ENCODE results near the gene MCOLN1. TPM values are rescaled to one million over a fixed set of nuclear protein-coding genes. Genes with fewer than 3 reads are reported as not detected.

The MCOLN1 gene
- polyA plus RNA-seq, 3 donors = 32.8 to 133 (median 34.3) TPM

- peaks cover 0 to 5% of the 10 kb centered on the region in 2 donors for H3K4me1 ChIP-seq (ENCODE audit: control insufficient read depth in 1 of 2, insufficient read depth in 2 of 2, low read length in 2 of 2)
- no peak overlapping the region for H2AFZ ChIP-seq (ENCODE audit: insufficient read depth, low read depth, low read length, poor library complexity, severe bottlenecking)
- H3K79me2 ChIP-seq (ENCODE audit: insufficient read depth, low read length) = no peaks in the 10 kb centered on the region
- H3K4me3 ChIP-seq (replicated peaks in 1 of 3; ENCODE audit: low read depth in 2 of 3, low read length in 3 of 3) = no peak overlapping the region
- DNase-seq = no peak
- peaks cover 9% of the 10 kb centered on the region for H3K4me1 Mint-ChIP-seq
- no peak overlapping the region for H3K27ac Mint-ChIP-seq
- no peaks in the 10 kb centered on the region for H3K9me3 ChIP-seq (replicated peaks in 1 of 2; ENCODE audit: control insufficient read depth in 1 of 2, insufficient read depth in 1 of 2, low read length in 2 of 2)
- peaks cover 80 to 96% of the 10 kb centered on the region in 2 donors for H3K36me3 Mint-ChIP-seq
- WGBS (ENCODE audit: insufficient coverage) = 98% methylated on average over 47 of the region's 54 CpGs
- no peaks in the 10 kb centered on the region for H3K27me3 ChIP-seq (ENCODE audit: control insufficient read depth in 2 of 2, insufficient read depth in 2 of 2, low read length in 2 of 2)
- H3K27ac ChIP-seq (ENCODE audit: low read depth in 1 of 2, low read length in 2 of 2) = no peak overlapping the region
- H3K4me3 Mint-ChIP-seq = no peak overlapping the region
- intact Hi-C loops (cut with micrococcal nuclease) = no loop called here
- peaks cover 0 to 3% (median 0%) of the 10 kb centered on the region in 7 donors for H3K9me3 Mint-ChIP-seq
- TF ChIP-seq, protein P1, sequence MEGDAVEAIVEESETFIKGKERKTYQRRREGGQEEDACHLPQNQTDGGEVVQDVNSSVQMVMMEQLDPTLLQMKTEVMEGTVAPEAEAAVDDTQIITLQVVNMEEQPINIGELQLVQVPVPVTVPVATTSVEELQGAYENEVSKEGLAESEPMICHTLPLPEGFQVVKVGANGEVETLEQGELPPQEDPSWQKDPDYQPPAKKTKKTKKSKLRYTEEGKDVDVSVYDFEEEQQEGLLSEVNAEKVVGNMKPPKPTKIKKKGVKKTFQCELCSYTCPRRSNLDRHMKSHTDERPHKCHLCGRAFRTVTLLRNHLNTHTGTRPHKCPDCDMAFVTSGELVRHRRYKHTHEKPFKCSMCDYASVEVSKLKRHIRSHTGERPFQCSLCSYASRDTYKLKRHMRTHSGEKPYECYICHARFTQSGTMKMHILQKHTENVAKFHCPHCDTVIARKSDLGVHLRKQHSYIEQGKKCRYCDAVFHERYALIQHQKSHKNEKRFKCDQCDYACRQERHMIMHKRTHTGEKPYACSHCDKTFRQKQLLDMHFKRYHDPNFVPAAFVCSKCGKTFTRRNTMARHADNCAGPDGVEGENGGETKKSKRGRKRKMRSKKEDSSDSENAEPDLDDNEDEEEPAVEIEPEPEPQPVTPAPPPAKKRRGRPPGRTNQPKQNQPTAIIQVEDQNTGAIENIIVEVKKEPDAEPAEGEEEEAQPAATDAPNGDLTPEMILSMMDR (IDR thresholded peaks at IDR 0.05) = no peak
- no peak overlapping the region for H3K9ac ChIP-seq (ENCODE audit: insufficient read depth, low read length, poor library complexity, severe bottlenecking)
- no peak overlapping the region for H3K4me2 ChIP-seq (replicated peaks; ENCODE audit: extremely low read depth, low read length, poor library complexity, severe bottlenecking)
- peaks cover 74 to 91% of the 10 kb centered on the region in 2 donors for H3K36me3 ChIP-seq (replicated peaks in 1 of 2; ENCODE audit: control insufficient read depth in 1 of 2, insufficient read depth in 2 of 2, low read length in 2 of 2)
- H3K27me3 Mint-ChIP-seq (ENCODE audit: low read depth in 3 of 3) = peaks cover 0 to 2% (median 0%) of the 10 kb centered on the region in 3 donors
- H4K20me1 ChIP-seq (ENCODE audit: insufficient read depth, low read length) = peaks cover 33% of the 10 kb centered on the region
These were observed 34.4 kb downstream of the MCOLN1 start for GRCh38 chr19:7556696-7557315.

DNA sequence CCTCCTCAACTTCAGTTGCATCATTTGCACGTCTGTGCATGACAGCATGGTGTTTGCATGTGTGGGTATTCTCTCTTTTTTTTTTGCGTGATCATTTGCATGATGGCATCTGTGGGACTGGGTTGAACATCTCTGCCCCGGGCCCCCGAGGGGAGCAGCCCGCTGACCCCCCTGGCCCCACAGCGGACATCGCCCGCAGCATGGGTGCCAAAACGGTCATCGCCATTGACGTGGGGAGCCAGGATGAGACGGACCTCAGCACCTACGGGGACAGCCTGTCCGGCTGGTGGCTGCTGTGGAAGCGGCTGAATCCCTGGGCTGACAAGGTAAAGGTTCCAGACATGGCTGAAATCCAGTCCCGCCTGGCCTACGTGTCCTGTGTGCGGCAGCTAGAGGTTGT lies 36.2 kb downstream of the MCOLN1 start:
- peaks cover 0 to 5% of the 10 kb centered on the region in 2 donors for H3K4me1 ChIP-seq (ENCODE audit: control insufficient read depth in 1 of 2, insufficient read depth in 2 of 2, low read length in 2 of 2)
- H3K27ac ChIP-seq (ENCODE audit: low read depth in 1 of 2, low read length in 2 of 2) = no peak overlapping the region
- no peaks in the 10 kb centered on the region for H3K27me3 ChIP-seq (ENCODE audit: control insufficient read depth in 2 of 2, insufficient read depth in 2 of 2, low read length in 2 of 2)
- intact Hi-C loops (cut with micrococcal nuclease) = no loop called here
- Mint-ChIP-seq H3K9me3 (peaks cover 0 to 3% (median 0%) of the 10 kb centered on the region in 7 donors), H3K27ac (no peak overlapping the region), H3K36me3 (peaks cover 66 to 83% of the 10 kb centered on the region in 2 donors), H3K4me1 (peaks cover 10% of the 10 kb centered on the region), H3K27me3 (ENCODE audit: low read depth in 3 of 3) (peaks cover 0 to 4% (median 0%) of the 10 kb centered on the region in 3 donors), H3K4me3 (no peak overlapping the region)
- WGBS (ENCODE audit: insufficient coverage) = 93% methylated on average over 16 of the region's 18 CpGs
- no peak overlapping the region for H3K4me3 ChIP-seq (replicated peaks in 1 of 3; ENCODE audit: low read depth in 2 of 3, low read length in 3 of 3)
- no peak overlapping the region for H3K4me2 ChIP-seq (replicated peaks; ENCODE audit: extremely low read depth, low read length, poor library complexity, severe bottlenecking)
- TF ChIP-seq, protein P1 (IDR thresholded peaks at IDR 0.05) = no peak
- no peak overlapping the region for H3K9ac ChIP-seq (ENCODE audit: insufficient read depth, low read length, poor library complexity, severe bottlenecking)
- H3K9me3 ChIP-seq (replicated peaks in 1 of 2; ENCODE audit: control insufficient read depth in 1 of 2, insufficient read depth in 1 of 2, low read length in 2 of 2) = no peaks in the 10 kb centered on the region
- no peak for DNase-seq
- H4K20me1 ChIP-seq (ENCODE audit: insufficient read depth, low read length) = peaks cover 28% of the 10 kb centered on the region
- H3K79me2 ChIP-seq (ENCODE audit: insufficient read depth, low read length) = no peaks in the 10 kb centered on the region
- H2AFZ ChIP-seq (ENCODE audit: insufficient read depth, low read depth, low read length, poor library complexity, severe bottlenecking) = no peak overlapping the region
- H3K36me3 ChIP-seq (replicated peaks in 1 of 2; ENCODE audit: control insufficient read depth in 1 of 2, insufficient read depth in 2 of 2, low read length in 2 of 2) = peaks cover 66 to 79% of the 10 kb centered on the region in 2 donors

Measured in CD14-positive monocyte (primary cell).